Aorta (tissue), 5 donors: Measurements from ENCODE around the gene HBG2. TPM values are rescaled to one million over a fixed set of nuclear protein-coding genes. Genes with fewer than 3 reads are reported as not detected.

Experiments used
- ATAC-seq: fragments of 200-7000 bp; cut with Tn5 transposase; one replicate; pipeline ENCODE4 v1.9.1; 2022; ENCODE audit warnings: moderate library complexity; ENCODE audit not compliant: low FRiP score
- DNase-seq, 2 donors: peaks; one replicate each; pipeline ENCODE4 v3.0.0-alpha.2; 2020
- H3K27ac ChIP-seq, 2 donors: one replicate each; pipeline ENCODE4 v1.5.1; 2013; ENCODE audit warnings: low read length in 2 of 2, mild to moderate bottlenecking in 2 of 2, moderate library complexity in 2 of 2, control low read depth in 1 of 2, inconsistent platforms in 1 of 2, low read depth in 1 of 2
- H3K27me3 ChIP-seq, 2 donors: one replicate each; pipeline ENCODE4 v1.6.1; 2013; ENCODE audit warnings: control low read depth in 1 of 2, low read length in 1 of 2, mild to moderate bottlenecking in 1 of 2, moderate library complexity in 1 of 2; ENCODE audit not compliant: insufficient read depth in 2 of 2, control insufficient read depth in 1 of 2
- H3K36me3 ChIP-seq, 2 donors: one replicate each; pipeline ENCODE4 v1.6.1; 2013; ENCODE audit warnings: control low read depth in 1 of 2, low read length in 1 of 2, mild to moderate bottlenecking in 1 of 2; ENCODE audit not compliant: insufficient read depth in 2 of 2, control insufficient read depth in 1 of 2
- H3K4me1 ChIP-seq, 2 donors: one replicate each; pipeline ENCODE4 v1.6.1; 2013; ENCODE audit warnings: low read length in 2 of 2, control low read depth in 1 of 2, mild to moderate bottlenecking in 1 of 2, moderate library complexity in 1 of 2; ENCODE audit not compliant: insufficient read depth in 2 of 2, control insufficient read depth in 1 of 2
- H3K4me3 ChIP-seq, 2 donors: one replicate each; pipeline ENCODE4 v1.5.1; 2013; ENCODE audit warnings: low read length in 2 of 2, control low read depth in 1 of 2, mild to moderate bottlenecking in 1 of 2
- H3K9me3 ChIP-seq: one replicate; pipeline ENCODE4 v1.6.1; 2013; ENCODE audit warnings: mild to moderate bottlenecking, low read length; ENCODE audit not compliant: control insufficient read depth
- WGBS, 2 donors: extraction: QIAGEN DNeasy Blood & Tissue Kit; methylation state at CpG; one replicate each; pipeline ENCODE4 v1.1.7; 2013; 5-methylcytosine and 5-hydroxymethylcytosine counted together
- intact Hi-C, 2 donors: fragments of 100-400 bp; cut with DNase I; formaldehyde crosslinking; loops; one replicate each; pipeline versions ENCODE4 v1.14.2 to v1.15.0; 2022
- polyA plus RNA-seq, 2 donors: library from polyadenylated mRNA; stranded (reverse); fragments of 200-250 nt; gene quantifications; one replicate each; pipeline ENCODE4 v1.2.3, GENCODE V29; 2013
- total RNA-seq, 2 donors: library from RNA; stranded (reverse); fragmentation: NEBNext Ultra II Directional; extraction: Animal tissue kit (Norgen Biotek cat#: 25700); gene quantifications; one replicate each; pipeline ENCODE4 v1.2.1, GENCODE V29; 2021
- donor health status: healthy with polysubstance abuse.
- donor health status: Bipolar disorder and iron deficiency.
- donor health status: DM: no; HTN: no; CAD: no.
- donor health status: DM: no; HTN: no; CAD: no.
- donor health status: DM: yes; HTN: yes; CAD: no.

HBG2 gene
- total and polyA plus RNA-seq, 4 donors: 0.23 to 0.78 TPM; not detected in 2

- Histone ChIP-seq H3K27ac (no peak overlapping the region), H3K36me3 (no peaks in the 10 kb centered on the region), H3K4me1 (no peaks in the 10 kb centered on the region), H3K9me3 (no peaks in the 10 kb centered on the region), H3K27me3 (no peaks in the 10 kb centered on the region), H3K4me3 (no peak overlapping the region)
- no peak for ATAC-seq
- DNase-seq: no peak
- 87 to 88% methylated on average over 8 of the region's 8 CpGs for WGBS, 2 donors
- intact Hi-C loops: no loop called here
Observed at GRCh38 chr11:5293028-5293427, 38.4 kb upstream of the HBG2 start.

GRCh38 chr11:5291207-5291838 lies 36.7 kb upstream of the HBG2 start:
- no peaks in the 10 kb centered on the region for H3K27me3 ChIP-seq
- no peak for DNase-seq
- H3K36me3 ChIP-seq: no peaks in the 10 kb centered on the region
- H3K4me3 ChIP-seq: no peak overlapping the region
- no peaks in the 10 kb centered on the region for H3K9me3 ChIP-seq
- WGBS, 2 donors: 71 to 87% methylated on average over 1 of the region's 1 CpG
- intact Hi-C loops: no loop called here
- H3K27ac ChIP-seq: no peak overlapping the region
- H3K4me1 ChIP-seq: no peaks in the 10 kb centered on the region
- no peak for ATAC-seq

- 98% methylated on average over 1 of the region's 1 CpG for WGBS, 2 donors
- no peak for ATAC-seq
- H3K9me3 ChIP-seq: no peaks in the 10 kb centered on the region
- intact Hi-C loops: no loop called here
- H3K27me3 ChIP-seq: no peaks in the 10 kb centered on the region
- H3K4me1 ChIP-seq: no peaks in the 10 kb centered on the region
- DNase-seq: no peak
- H3K27ac ChIP-seq: no peak overlapping the region
- H3K36me3 ChIP-seq: no peaks in the 10 kb centered on the region
- H3K4me3 ChIP-seq: no peak overlapping the region
Observed at GRCh38 chr11:5290106-5290505, 35.5 kb upstream of the HBG2 start.

- DNase-seq (no peak), ATAC-seq (no peak)
- no peaks in the 10 kb centered on the region for H3K9me3 ChIP-seq
- H3K27me3 ChIP-seq: no peaks in the 10 kb centered on the region
- no peaks in the 10 kb centered on the region for H3K4me1 ChIP-seq
- H3K36me3 ChIP-seq: no peaks in the 10 kb centered on the region
- no peak overlapping the region for H3K4me3 ChIP-seq
- intact Hi-C loops: no loop called here
- H3K27ac ChIP-seq: no peak overlapping the region
Observed at GRCh38 chr11:5289696-5290095, 35.1 kb upstream of the HBG2 start.

GRCh38 chr11:5288906-5289550 lies 34.4 kb upstream of the HBG2 start:
- Histone ChIP-seq H3K9me3 (no peaks in the 10 kb centered on the region), H3K27me3 (no peaks in the 10 kb centered on the region), H3K36me3 (no peaks in the 10 kb centered on the region), H3K27ac (no peak overlapping the region), H3K4me1 (no peaks in the 10 kb centered on the region), H3K4me3 (no peak overlapping the region)
- ATAC-seq: no peak
- intact Hi-C loops: no loop called here
- DNase-seq: no peak
- 85 to 88% methylated on average over 6 of the region's 6 CpGs for WGBS, 2 donors

GRCh38 chr11:5288108-5288905 lies 33.7 kb upstream of the HBG2 start:
- DNase-seq: no peak
- intact Hi-C loops: no loop called here
- H3K36me3 ChIP-seq: no peaks in the 10 kb centered on the region
- no peak for ATAC-seq
- H3K9me3 ChIP-seq: no peaks in the 10 kb centered on the region
- no peaks in the 10 kb centered on the region for H3K4me1 ChIP-seq
- 67 to 68% methylated on average over 7 of the region's 7 CpGs for WGBS, 2 donors
- no peak overlapping the region for H3K4me3 ChIP-seq
- H3K27me3 ChIP-seq: no peaks in the 10 kb centered on the region
- no peak overlapping the region for H3K27ac ChIP-seq

GRCh38 chr11:5286901-5287300 lies 32.3 kb upstream of the HBG2 start:
- ATAC-seq (no peak), DNase-seq (no peak)
- Histone ChIP-seq H3K27me3 (no peaks in the 10 kb centered on the region), H3K27ac (no peak overlapping the region), H3K36me3 (no peaks in the 10 kb centered on the region), H3K4me1 (no peaks in the 10 kb centered on the region), H3K9me3 (no peaks in the 10 kb centered on the region), H3K4me3 (no peak overlapping the region)
- WGBS, 2 donors: 77 to 78% methylated on average over 3 of the region's 3 CpGs
- intact Hi-C loops: no loop called here

- H3K9me3 ChIP-seq: no peaks in the 10 kb centered on the region
- intact Hi-C loops: no loop called here
- no peaks in the 10 kb centered on the region for H3K4me1 ChIP-seq
- no peak overlapping the region for H3K27ac ChIP-seq
- no peak for ATAC-seq
- no peaks in the 10 kb centered on the region for H3K36me3 ChIP-seq
- no peaks in the 10 kb centered on the region for H3K27me3 ChIP-seq
- DNase-seq: no peak
- WGBS, 2 donors: 11 to 23% methylated on average over 1 of the region's 1 CpG
- no peak overlapping the region for H3K4me3 ChIP-seq
Observed at GRCh38 chr11:5286351-5286750, 31.8 kb upstream of the HBG2 start.
